HL-60 (cell line): ENCODE measurements around the gene B9D2.

Experiments used
- GABPA ChIP-seq: IDR thresholded peaks from 2 replicates; pipeline ENCODE4 v1.6.1; 2012; ENCODE audit warnings: low read depth
- REST ChIP-seq: IDR thresholded peaks from 2 replicates; pipeline ENCODE4 v1.6.1; 2012; ENCODE audit warnings: low read depth; ENCODE audit not compliant: insufficient replicate concordance

DNA sequence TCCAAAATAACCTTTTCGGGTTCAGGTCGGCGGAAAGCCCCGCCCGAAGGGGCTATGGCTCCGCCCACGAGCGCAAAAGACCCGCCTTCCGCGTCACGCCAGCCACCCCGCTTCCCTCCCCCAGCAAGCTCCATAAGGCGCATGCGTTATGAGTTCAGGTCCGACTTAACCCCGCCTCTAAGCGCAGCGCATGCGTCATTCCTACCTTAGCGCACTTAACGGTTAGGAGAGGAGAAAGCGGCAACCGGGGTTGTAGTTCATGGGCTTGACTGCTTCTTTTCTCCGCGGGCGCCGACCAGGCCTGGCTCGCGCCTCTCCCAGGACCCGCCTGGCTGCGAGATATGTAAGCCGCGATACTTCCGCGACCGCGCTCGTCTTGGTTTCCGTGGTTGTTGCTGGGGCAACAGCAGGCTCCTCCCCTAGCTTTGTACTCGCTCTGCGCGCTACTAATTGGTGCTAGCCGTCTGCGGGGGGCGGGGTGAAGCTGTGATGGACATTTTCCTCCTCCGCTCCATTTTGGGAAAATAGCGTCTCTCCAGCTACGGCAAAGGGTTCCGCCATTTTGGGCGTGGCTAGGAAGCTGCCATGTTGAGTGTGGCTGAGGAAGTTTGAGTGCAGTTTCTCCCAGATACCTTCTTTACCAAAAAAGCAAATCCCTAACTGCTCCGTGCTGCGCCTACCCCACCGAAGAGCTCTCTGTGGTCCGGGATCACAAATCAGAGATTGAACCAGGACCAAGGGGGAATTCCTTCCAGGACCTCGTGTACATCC, at the start of gene B9D2:
- TF ChIP-seq REST (no peak), GABPA (no peak)
